ENCODE measurements around the gene PROZ. TPM values are rescaled to one million over a fixed set of nuclear protein-coding genes. Genes with fewer than 3 reads are reported as not detected.

The PROZ gene
- total RNA-seq, 1 donor from 2014 or later: not detected

DNA sequence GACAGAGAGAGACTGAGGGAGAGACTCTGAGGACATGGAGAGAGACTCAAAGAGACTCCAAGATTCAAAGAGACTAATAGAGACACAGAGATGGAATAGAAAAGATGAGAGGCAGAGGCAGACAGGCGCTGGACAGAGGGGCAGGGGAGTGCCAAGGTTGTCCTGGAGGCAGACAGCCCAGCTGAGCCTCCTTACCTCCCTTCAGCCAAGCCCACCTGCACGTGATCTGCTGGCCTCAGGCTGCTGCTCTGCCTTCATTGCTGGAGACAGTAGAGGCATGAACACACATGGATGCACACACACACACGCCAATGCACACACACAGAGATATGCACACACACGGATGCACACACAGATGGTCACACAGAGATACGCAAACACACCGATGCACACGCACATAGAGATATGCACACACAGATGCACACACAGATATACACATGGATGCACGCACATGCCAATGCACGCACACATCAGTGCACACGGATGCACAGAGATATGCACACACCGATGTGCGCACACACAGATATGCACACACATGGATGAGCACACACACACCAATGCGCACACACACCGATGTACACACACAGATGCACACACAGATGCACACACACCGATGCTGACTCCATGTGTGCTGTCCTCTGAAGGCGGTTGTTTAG, 39.2 kb upstream of the PROZ start:
- H3K36me3 Mint-ChIP-seq (ENCODE audit: insufficient read depth): no peaks in the 10 kb centered on the region
- no peaks in the 10 kb centered on the region for H3K9me3 Mint-ChIP-seq (ENCODE audit: low read depth)
- H3K27me3 Mint-ChIP-seq: peaks cover 11% of the 10 kb centered on the region
- TF ChIP-seq, protein P1, sequence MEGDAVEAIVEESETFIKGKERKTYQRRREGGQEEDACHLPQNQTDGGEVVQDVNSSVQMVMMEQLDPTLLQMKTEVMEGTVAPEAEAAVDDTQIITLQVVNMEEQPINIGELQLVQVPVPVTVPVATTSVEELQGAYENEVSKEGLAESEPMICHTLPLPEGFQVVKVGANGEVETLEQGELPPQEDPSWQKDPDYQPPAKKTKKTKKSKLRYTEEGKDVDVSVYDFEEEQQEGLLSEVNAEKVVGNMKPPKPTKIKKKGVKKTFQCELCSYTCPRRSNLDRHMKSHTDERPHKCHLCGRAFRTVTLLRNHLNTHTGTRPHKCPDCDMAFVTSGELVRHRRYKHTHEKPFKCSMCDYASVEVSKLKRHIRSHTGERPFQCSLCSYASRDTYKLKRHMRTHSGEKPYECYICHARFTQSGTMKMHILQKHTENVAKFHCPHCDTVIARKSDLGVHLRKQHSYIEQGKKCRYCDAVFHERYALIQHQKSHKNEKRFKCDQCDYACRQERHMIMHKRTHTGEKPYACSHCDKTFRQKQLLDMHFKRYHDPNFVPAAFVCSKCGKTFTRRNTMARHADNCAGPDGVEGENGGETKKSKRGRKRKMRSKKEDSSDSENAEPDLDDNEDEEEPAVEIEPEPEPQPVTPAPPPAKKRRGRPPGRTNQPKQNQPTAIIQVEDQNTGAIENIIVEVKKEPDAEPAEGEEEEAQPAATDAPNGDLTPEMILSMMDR (IDR thresholded peaks at IDR 0.05; ENCODE audit: unreplicated experiment): no peak
- H3K27ac Mint-ChIP-seq: no peak overlapping the region
- peak; percentile 5 for DNase-seq (ENCODE audit: low spot score, unreplicated experiment)
- no peak overlapping the region for H3K4me3 Mint-ChIP-seq (ENCODE audit: low read depth)
- H3K4me1 Mint-ChIP-seq (ENCODE audit: low read depth): peaks cover 12% of the 10 kb centered on the region

DNA sequence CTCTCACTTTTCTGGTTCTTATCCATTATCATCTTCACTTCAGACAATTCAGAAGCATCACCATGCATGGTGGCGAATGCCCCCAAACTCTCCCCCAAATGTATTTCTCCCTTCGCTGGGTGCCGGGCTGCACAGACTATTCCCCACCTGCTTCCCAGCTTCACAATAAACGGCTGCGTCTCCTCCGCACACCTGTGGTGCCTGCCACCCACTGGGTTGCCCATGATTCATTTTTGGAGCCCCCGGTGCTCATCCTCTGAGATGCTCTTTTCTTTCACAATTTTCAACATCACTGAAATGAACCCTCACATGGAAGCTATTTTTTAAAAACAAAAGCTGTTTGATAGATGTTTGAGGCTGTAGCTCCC, 38.6 kb upstream of the PROZ start:
- peaks cover 11% of the 10 kb centered on the region for H3K27me3 Mint-ChIP-seq
- H3K36me3 Mint-ChIP-seq (ENCODE audit: insufficient read depth): no peaks in the 10 kb centered on the region
- H3K27ac Mint-ChIP-seq: no peak overlapping the region
- no peak overlapping the region for H3K4me3 Mint-ChIP-seq (ENCODE audit: low read depth)
- DNase-seq (ENCODE audit: low spot score, unreplicated experiment): no peak
- peaks cover 12% of the 10 kb centered on the region for H3K4me1 Mint-ChIP-seq (ENCODE audit: low read depth)
- TF ChIP-seq, protein P1 (IDR thresholded peaks at IDR 0.05; ENCODE audit: unreplicated experiment): no peak
- H3K9me3 Mint-ChIP-seq (ENCODE audit: low read depth): no peaks in the 10 kb centered on the region

DNA sequence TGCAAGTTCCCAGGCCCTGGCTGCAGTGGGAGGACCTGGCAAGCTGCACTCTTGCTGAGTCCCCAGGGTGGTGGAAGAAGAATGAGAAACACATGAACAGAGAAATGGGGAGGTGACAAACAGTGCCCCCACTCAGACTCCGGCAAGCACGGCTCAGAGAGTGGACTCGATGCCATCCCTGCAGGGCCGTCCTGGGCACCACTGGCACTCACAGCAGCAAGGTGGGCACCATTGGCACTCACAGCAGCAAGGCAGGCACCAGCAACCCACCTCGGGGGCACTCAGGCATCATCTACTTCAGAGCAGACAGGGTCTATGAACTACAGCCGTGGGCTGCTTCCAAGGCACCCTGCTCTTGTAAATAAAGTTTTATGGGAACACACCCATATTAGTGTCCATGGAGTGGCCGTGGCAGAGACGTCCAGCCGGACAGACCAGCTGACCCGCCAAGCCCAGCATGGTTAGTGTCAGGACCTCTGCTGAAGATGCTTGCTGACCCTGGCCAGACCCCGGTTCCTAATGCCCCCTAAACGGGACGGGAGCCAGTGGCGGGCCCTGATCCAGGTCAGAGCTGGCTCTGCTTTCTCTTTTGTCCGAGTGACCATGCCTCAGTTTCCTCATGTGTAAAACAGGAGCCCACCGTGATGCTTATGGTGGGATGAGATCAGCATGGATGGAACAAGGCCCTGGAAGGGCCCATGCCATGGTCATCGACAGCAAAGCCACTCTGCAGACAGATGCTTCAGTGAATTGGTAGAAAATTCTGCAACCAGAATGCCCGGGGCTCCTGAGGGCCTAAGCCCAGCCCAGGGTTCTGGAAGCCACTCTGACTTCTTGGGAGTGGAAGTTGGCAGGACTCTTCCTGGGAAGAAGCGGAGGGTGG, 37.9 kb upstream of the PROZ start:
- peaks cover 11% of the 10 kb centered on the region for H3K27me3 Mint-ChIP-seq
- DNase-seq (ENCODE audit: low spot score, unreplicated experiment): peak; percentile 6
- peaks cover 12% of the 10 kb centered on the region for H3K4me1 Mint-ChIP-seq (ENCODE audit: low read depth)

GRCh38 chr13:113121183-113121927, 37.1 kb upstream of the PROZ start:
- DNase-seq (ENCODE audit: low spot score, unreplicated experiment): no peak
- peaks cover 11% of the 10 kb centered on the region for H3K27me3 Mint-ChIP-seq
- H3K36me3 Mint-ChIP-seq (ENCODE audit: insufficient read depth): no peaks in the 10 kb centered on the region
- H3K9me3 Mint-ChIP-seq (ENCODE audit: low read depth): no peaks in the 10 kb centered on the region
- TF ChIP-seq, protein P1 (IDR thresholded peaks at IDR 0.05; ENCODE audit: unreplicated experiment): no peak
- no peak overlapping the region for H3K27ac Mint-ChIP-seq
- peaks cover 12% of the 10 kb centered on the region for H3K4me1 Mint-ChIP-seq (ENCODE audit: low read depth)
- no peak overlapping the region for H3K4me3 Mint-ChIP-seq (ENCODE audit: low read depth)

More for the DNA sequence above, 37.9 kb upstream of the PROZ start:
- TF ChIP-seq, protein P1 (IDR thresholded peaks at IDR 0.05; ENCODE audit: unreplicated experiment): no peak
- H3K9me3 Mint-ChIP-seq (ENCODE audit: low read depth): no peaks in the 10 kb centered on the region
- H3K27ac Mint-ChIP-seq: peak overlapping the region; percentile 72
- H3K4me3 Mint-ChIP-seq (ENCODE audit: low read depth): no peak overlapping the region
- H3K36me3 Mint-ChIP-seq (ENCODE audit: insufficient read depth): no peaks in the 10 kb centered on the region

- TF ChIP-seq, protein P1 (IDR thresholded peaks at IDR 0.05; ENCODE audit: unreplicated experiment): no peak
- peaks cover 12% of the 10 kb centered on the region for H3K4me1 Mint-ChIP-seq (ENCODE audit: low read depth)
- H3K9me3 Mint-ChIP-seq (ENCODE audit: low read depth): no peaks in the 10 kb centered on the region
- no peaks in the 10 kb centered on the region for H3K36me3 Mint-ChIP-seq (ENCODE audit: insufficient read depth)
- H3K27ac Mint-ChIP-seq: no peak overlapping the region
- no peak for DNase-seq (ENCODE audit: low spot score, unreplicated experiment)
- H3K27me3 Mint-ChIP-seq: peaks cover 8% of the 10 kb centered on the region
- H3K4me3 Mint-ChIP-seq (ENCODE audit: low read depth): no peak overlapping the region
These were observed 36.4 kb upstream of the PROZ start for GRCh38 chr13:113121928-113122471.
